Measurements from ENCODE around the gene DMBT1. TPM values are rescaled to one million over a fixed set of nuclear protein-coding genes. Genes with fewer than 3 reads are reported as not detected.
"Not testable (repeated sequence)": the region's sequence is repeated elsewhere in the genome, so short reads cannot be mapped to it uniquely, and the experiment has no call there.

The DMBT1 gene
- total and polyA plus RNA-seq, 2 of the 4 experiments (the other 2 are of a cell fraction), result under 0.01 TPM; not detected in 1

- H2BK120ac ChIP-seq (ENCODE audit: low read depth, low read length); H4K91ac ChIP-seq (ENCODE audit: insufficient read depth, low read depth, low read length); H4K20me1 ChIP-seq (ENCODE audit: insufficient read depth, low read length); in situ Hi-C loops (cut with MboI; ENCODE audit: low sequenced_read_pairs); H2BK15ac ChIP-seq (ENCODE audit: low read depth, low read length); H3K4me1 ChIP-seq (ENCODE audit: control insufficient read depth, insufficient read depth, low read length); H3K4me3 ChIP-seq (ENCODE audit: insufficient read depth, low read depth, low read length); dilution Hi-C loops (cut with HindIII; ENCODE audit: low sequenced_read_pairs, unreplicated experiment); H2AFZ ChIP-seq (replicated peaks; ENCODE audit: low read length, poor library complexity); ATAC-seq (ENCODE audit: low read depth); CTCF ChIA-PET; BruUV-seq (replicated peaks); H3K79me1 ChIP-seq (ENCODE audit: low read depth in 1 of 2, low read length in 2 of 2); H2BK20ac ChIP-seq (ENCODE audit: low read depth, low read length); intact Hi-C loops (cut with micrococcal nuclease); H3K56ac ChIP-seq (ENCODE audit: extremely low read depth, insufficient read depth, low read length); POLR2A ChIA-PET (ENCODE audit: unreplicated experiment); H3K4ac ChIP-seq (ENCODE audit: low read depth, low read length); H2AK9ac ChIP-seq (replicated peaks; ENCODE audit: low read depth, low read length, poor library complexity); H3K9ac ChIP-seq (ENCODE audit: low read depth, low read length); H3K18ac ChIP-seq (ENCODE audit: low read depth, low read length); H2AK5ac ChIP-seq (ENCODE audit: low read depth, low read length); H2BK5ac ChIP-seq (ENCODE audit: low read depth, low read length, poor library complexity, severe bottlenecking); H4K8ac ChIP-seq (ENCODE audit: low read depth in 2 of 2, low read length in 2 of 2); H3K4me2 ChIP-seq (ENCODE audit: low read depth, low read length); H3K14ac ChIP-seq (replicated peaks; ENCODE audit: low read depth, low read length); H3K36me3 ChIP-seq (ENCODE audit: control insufficient read depth, insufficient read depth, low read length); H3K9me3 ChIP-seq (ENCODE audit: control insufficient read depth, insufficient read depth, low read length); DNase-seq; H3K27me3 ChIP-seq (ENCODE audit: control insufficient read depth, insufficient read depth, low read length); H3K23ac ChIP-seq (ENCODE audit: low read depth, low read length); H3K9me1 ChIP-seq (ENCODE audit: insufficient read depth, low read length); H3K27ac ChIP-seq (ENCODE audit: insufficient read depth, low read length); H4K5ac ChIP-seq (ENCODE audit: low read depth, low read length): not testable (repeated sequence)
- no CpG with 5 or more reads among the region's 8 CpGs for WGBS, 2 experiments (ENCODE audit: extremely low coverage in 2 of 2, insufficient read length in 1 of 2)
These were observed 60.4 kb downstream of the DMBT1 start for GRCh38 chr10:122620961-122621360.

All from IMR-90 (cell line).